OCI-LY3 (cell line): ENCODE results near the gene SUPT3H.

ENCODE experiments used
- CTCF ChIP-seq: fragments of 200-600, 300-600 bp; sonication (generic); IDR thresholded peaks from 2 replicates; pipeline ENCODE4 v1.5.1; 2014; ENCODE audit warnings: antibody characterized with exemption, low read length, low read depth
- EZH2phosphoT487 ChIP-seq: fragments of 200-600 bp; shearing (Covaris generic); IDR thresholded peaks from 2 replicates; pipeline ENCODE4 v1.6.1; 2018; ENCODE audit warnings: antibody characterized with exemption, mixed run types, low read depth

DNA sequence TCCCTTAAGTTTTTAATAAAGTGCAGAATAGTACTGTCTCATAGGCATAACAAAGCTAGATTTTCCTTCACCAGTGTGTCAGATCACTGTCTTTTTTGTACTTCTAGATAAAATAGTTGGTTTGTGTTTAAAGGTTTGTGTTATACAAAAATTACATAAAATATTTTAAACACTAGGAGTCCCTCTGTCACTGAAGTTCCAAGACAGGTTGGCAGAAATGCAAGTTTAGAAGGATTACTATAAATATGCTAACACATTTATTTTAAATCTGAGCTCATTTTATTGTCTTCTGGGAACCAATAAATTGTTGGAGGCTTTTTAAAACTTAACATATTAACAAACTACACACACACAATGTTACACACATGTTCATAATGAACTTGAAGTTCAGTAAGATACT, 80.4 kb downstream of the SUPT3H start:
- TF ChIP-seq CTCF: no peak
- no peak for TF ChIP-seq EZH2phosphoT487
